Activated CD8-positive, alpha-beta memory T cell treated with anti-CD3 and anti-CD28 coated beads for 4 hours (primary cell): Measurements from ENCODE around the gene RPL27.
A peak's percentile ranks its signal among the peaks of the same experiment; 100 is the strongest.

ENCODE experiments used
- DNase-seq, 2 donors: peaks; one replicate each; pipeline ENCODE4 v3.0.0-alpha.2; 2020; ENCODE audit warnings: low read depth in 2 of 2

The RPL27 gene

DNA sequence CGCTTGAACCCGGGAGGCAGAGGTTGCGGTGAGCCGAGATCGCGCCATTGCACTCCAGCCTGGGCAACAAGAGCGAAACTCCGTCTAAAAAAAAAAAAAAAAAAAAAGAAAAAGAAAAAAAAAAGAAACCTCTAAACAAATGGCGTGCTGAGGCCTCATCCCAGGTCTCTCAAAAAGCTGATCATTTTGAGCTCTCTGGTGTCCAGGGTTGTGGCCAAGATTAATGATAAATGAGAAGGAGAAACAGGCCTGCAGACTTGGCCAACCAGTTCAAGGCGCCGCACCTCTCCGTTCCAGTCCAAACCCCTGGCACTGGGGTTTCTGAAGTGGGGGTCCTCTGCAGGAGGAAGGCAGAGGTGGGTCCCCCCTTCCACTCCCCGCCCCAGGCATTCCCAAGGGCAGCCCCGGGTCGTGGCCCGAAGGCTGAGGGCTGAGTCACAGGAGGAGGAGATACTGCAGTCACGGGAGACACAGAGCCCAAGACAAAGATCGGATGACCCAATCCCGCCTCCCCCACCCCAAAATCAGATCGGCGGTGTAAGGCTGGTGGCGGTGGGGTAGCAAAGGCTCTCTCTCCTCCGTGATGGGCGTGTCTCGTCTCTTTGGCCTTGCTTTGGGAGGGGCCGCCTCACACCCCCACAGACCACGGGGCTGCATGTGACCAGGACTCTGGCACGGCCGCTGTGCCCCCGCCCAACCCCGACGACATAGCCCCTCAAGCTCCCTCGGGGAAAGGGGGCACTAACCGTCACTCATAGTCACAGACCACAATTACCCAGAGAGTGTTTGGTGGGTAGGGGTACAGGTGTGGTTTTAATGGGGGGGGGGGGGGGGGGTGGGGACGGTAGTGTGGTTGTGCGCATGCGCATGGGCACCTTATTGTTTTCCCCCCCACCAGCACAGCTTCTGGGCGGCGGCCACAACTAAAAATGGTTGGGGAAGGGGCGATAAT is 22.8 kb downstream of the RPL27 start:
- no peak for DNase-seq

DNA sequence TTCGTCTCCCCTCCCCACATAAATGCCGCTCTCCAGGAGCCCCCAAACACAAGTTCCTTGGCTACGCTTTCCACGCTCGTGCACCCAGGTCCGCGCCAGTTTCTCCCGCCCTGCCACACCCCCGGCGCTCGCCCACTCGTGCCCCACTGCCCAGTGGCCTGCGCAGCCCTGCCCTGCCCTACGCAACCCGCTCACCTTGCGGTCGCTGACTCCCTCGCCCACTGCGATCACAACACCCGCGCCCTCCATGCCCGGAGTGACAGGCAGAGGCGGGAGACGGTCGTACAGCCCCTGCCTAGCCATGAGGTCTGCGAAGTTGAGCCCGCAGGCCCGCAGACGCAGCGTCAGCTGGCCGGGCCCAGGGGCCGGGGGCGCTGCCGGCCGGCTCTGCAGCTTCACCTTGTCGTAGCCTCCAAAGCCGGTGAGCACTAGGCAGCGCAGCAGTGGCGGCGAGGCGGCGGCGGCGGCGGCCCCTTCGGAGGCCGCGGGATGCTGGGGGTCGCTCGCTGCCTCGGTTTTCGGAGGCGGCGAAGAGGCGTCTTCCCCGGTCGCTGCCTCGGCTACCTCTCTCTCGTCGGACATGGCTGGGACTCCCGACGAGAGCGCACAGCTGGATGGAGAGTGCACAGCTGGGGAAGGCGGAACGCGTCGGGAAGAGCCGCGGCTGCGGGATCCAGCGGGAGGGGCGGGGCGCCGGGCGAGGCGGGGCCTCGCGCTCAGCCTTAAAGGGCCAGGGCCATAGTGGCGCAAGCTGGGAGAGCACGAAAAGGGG is 23.7 kb downstream of the RPL27 start, which contains the start of gene VAT1:
Gene VAT1 (minus strand): TSS at position 645 of the 772 bp plus-strand sequence. CDS start 63 bp downstream, at position 582.
- peak in 1 of 2 donors; percentile 35 for DNase-seq

GRCh38 chr17:43024407-43025289 is 26.4 kb downstream of the RPL27 start, which contains the start of gene RND2:
TSS of gene RND2 (plus strand) at chr17:43025231. CDS start at chr17:43025348, 117 bp downstream.
- DNase-seq, result peak; percentile 68 to 69

DNA sequence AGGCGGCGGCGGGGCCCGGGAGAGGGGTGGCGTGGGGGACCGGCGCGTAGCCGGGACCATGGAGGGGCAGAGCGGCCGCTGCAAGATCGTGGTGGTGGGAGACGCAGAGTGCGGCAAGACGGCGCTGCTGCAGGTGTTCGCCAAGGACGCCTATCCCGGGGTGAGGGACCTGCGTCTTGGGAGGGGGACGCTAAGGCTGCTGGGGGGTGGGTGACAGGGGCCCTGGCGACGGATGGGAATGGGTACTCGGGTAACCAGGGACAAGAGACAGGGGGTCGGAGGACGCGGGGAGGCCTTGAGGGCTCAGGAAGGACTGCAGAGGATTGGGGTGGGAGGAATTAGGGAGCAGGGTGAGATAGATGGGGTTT is 27.1 kb downstream of the RPL27 start:
- no peak for DNase-seq

DNA sequence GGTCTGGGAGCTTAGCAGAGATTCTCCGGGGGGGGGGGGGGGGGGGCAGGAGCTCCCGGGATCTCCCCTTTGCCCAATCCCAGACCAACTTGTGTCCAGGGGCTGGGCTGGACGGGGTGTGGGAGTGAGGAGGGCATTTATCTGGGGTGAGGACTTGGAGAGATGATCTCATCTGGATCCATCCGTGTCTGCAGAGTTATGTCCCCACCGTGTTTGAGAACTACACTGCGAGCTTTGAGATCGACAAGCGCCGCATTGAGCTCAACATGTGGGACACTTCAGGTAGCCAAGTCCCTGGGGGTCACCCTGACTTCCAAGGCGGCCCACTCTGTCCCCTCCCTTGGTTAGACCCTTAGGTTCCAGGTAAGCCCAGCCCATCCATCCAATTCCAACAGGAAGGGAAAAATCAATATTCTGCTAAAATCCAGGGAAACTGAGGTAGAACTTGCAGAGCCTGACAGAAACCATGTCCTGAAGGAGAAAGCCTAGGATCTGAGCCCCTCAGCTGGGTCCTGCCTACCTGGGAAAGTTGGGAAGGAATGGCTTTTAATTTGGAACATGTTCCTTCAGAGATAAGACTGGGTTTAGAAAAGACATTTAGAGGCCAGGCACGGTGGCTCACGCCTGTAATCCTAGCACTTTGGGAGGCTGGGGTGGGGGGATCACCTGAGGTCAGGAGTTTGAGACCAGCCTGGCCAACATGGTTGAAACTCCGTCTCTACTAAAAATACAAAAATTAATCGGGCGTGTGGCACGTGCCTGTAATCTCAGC is 27.7 kb downstream of the RPL27 start:
- no peak for DNase-seq

GRCh38 chr17:43026595-43026994 is 28.4 kb downstream of the RPL27 start:
- no peak for DNase-seq

DNA sequence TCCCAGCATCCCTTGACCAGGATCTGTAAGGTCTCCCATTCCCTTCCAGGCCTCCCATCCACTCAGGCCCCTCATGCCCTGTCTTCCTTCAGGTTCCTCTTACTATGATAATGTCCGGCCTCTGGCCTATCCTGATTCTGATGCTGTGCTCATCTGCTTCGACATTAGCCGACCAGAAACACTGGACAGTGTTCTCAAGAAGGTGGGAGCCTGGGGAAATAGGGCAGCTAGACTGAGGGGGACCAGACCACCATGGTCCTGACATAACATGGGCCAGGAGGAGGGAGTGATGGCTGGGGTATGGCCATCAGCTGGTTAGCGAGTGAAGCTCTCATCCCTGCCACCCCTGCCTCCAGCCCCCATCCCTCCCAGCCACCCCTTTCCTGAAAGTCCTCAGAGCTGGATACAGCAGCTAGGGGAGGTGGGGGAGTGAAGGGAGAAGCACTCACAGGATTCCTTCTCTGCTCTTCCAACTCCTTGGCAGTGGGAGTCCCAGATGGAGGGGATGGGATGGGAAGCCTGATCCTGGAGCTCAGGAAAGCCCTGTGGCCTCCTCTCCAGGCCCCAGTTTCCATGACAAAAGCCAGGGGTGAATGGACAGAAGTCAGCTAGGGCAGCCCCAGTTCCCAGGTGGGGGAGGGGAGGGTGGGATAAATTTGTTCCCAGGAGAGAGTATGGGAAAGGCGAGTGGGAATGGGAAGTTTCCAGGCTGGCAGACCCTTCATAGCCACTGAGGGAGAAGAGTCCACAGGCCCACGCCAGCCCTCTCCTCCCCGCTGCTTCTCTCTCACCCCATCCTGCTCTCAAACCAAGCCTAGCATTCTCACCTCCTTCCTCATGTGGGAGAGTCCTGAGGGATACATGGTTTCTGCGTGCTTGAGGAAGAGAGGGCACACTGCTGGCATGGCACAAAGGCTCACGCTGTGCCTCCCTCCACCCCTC is 29.1 kb downstream of the RPL27 start:
- DNase-seq, result no peak

DNA sequence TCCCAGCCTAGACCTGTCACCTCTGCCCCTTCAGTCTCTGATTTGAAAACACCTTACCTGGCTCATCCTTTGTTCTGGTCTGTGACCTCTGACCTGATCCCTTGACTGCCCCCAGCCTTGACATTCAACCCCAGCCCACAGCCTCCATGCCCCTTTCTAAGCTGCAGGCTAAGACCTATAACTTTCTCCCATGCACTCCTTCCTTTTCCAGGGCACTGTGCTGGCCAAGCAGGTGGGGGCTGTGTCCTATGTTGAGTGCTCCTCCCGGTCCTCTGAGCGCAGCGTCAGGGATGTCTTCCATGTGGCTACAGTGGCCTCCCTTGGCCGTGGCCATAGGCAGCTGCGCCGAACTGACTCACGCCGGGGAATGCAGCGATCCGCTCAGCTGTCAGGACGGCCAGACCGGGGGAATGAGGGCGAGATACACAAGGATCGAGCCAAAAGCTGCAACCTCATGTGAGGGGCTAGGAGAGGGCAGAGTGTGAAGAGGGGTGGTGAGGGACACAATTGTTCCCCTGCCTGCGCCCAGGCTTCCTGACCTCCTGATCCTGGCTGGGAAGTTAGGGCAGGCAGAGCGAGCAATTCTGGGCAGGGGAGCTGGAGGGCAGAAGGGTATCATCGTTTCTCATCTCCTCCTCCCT is 30.1 kb downstream of the RPL27 start:
- no peak for DNase-seq

GRCh38 chr17:43030137-43030767 is 32.0 kb downstream of the RPL27 start:
- no peak for DNase-seq

DNA sequence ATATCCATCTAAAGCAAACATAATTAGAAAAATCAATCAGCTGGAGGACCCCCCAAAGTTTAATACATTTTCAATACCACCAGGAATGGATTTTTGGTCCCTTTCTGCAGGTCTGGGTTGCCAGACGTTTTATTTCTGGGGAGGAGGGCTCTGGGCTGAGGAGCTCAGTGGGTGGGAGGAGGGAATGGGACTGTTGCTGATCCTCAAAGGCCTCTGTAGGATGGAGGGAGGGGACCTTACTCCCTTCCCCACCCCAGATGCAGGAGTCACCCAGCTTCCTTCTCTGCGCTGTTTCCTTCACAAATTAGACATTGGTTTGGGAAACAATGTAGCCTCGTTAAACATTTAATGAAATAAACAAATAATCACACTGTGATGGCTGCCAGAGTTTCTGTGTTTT is 33.4 kb downstream of the RPL27 start:
- DNase-seq, result no peak

DNA sequence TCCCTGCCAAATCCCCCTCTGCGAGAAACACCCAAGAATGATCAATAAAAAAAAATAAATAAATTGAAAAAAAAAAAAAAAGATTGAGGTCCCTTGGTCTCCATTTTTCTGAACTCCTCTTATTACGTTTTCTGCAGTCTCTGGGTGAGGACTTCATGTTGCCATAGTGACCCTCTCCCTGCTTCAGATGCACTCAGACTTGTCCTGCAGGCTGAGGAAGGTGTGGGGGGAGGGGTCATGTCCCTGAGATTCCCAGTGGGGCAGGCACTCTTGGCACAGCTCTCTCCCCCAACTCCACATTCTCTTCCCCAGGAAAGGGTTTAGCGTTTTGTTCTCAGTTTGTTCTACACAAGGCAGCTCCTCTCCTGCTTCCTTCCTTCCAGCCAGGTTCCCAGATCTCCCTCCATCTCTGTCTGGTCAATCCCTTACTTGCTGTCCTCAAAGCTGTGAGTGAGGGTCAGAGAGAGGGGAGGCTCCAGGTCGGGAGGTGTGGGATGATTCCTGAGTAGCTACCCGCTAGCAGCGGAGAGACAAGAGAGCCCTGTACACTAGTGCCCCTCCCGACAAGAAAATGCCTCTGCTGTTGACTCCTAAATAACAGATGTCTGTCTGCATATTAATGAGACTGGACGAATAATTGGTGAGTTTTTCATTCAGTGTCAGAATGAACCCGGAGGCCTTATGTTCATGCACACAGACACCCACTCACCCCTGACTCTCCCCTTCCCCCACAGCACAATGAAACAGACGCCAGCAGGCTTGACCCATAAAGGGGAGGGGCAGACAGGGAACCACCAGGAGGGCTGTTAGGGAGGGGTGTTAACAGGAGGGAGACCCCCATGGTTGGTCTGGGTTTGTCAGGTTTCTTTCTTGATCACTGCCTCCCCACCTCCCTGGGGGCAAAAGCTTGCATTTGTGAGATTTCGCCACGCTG is 36.0 kb downstream of the RPL27 start:
- no peak for DNase-seq

- no peak for DNase-seq
These were observed 36.7 kb downstream of the RPL27 start for GRCh38 chr17:43034894-43035293.

DNA sequence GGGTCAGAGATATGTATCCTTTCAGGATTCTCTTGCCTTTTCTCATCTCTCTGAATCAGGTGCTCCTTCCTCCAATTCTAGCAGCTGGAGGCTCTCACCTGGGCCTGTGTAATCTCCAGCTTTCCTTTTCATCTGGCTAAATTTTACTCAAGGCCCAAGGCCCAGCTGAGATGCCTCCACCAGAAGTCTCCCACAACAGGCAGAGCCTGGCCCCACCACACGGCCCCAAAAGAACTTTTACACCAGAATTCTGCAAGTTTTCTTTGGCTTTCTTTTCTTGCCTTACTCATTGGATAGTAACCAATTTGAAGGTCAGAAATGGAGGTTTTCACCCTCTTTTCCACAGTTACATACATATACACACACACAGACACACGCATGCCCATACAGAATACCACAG is 41.4 kb downstream of the RPL27 start:
- DNase-seq, result no peak

- DNase-seq, result no peak
These were observed 42.4 kb downstream of the RPL27 start for GRCh38 chr17:43040655-43041054.

DNA sequence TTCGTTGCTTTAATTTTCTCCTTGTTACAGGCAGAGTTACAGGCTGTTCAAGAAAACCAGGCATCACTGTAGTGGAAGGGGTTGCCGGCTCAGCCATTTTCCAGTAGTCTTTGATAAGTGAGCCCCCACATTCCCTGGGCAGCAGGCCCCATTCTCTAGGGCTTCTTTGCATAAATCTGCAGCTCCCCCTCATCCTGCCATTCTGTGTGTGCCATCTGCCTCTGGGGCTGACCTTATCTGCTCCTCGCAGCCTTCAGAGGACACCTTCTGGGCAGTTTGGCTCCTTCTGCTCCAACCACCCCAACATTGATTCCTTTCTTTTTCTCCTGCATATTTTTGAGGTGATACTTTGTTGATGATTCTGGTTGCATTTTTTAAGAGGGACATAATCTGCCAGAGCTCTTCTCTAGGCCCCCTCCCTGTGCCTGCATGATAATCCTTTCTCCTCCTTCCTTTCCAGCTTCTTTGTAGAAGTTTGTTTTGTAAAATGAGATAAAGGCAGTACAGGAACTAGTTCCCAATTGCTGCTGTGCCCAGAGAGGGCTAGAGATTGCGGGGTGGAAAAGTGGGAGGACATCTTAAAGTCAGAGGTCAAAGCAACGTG is 43.9 kb downstream of the RPL27 start:
- DNase-seq, result no peak

GRCh38 chr17:43043307-43043706 is 45.1 kb downstream of the RPL27 start:
- DNase-seq, result no peak

DNA sequence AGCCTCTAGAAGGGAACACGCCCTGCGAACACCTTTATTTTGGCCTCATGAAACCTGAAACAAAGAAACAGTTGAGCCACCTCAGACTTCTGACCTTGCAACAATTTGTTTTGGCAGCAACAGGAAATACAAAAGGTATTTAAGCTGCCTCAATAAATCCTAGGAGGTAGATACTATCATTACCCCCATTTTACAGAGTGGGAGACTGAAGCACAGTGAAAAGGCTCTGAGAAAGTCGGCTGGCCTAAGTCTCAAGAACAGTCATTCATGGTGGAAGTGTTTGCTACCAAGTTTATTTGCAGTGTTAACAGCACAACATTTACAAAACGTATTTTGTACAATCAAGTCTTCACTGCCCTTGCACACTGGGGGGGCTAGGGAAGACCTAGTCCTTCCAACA is 45.8 kb downstream of the RPL27 start:
- DNase-seq, result no peak
